NCI-H1105 treated with DMSO at 0.1 percent for 48 hours (cell line): ENCODE data around the gene STRN4.

Experiments used
- DNase-seq: peaks from one replicate; lab custom pipeline; 2025; lab: John Stamatoyannopoulos, UW

The STRN4 gene

DNA sequence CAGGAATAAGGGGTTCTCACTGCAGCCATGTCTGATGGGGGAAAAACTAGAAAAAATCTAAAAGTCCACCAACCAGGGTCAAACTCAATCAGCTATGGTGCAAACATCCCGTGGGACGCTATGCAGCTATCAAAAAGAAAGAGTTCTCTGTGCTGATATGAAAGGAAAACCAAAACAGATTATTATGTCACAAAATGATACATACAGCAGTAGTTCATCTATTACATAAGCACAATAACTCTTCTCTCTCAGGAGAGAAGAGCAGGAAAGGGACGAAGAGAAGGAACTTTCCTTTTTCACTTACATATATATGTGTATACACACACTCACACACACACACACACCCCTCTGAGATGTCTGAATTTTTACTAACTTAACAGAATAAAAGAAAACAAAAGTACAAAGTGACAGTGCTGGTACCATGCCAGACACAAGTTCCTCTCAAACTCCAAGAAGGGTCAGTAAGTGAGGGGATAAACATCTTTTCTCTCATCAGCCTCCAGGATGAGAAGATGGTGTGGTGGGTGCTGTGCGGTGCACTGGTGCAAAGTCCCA lies 3.2 kb downstream of the STRN4 start:
- DNase-seq = no peak

DNA sequence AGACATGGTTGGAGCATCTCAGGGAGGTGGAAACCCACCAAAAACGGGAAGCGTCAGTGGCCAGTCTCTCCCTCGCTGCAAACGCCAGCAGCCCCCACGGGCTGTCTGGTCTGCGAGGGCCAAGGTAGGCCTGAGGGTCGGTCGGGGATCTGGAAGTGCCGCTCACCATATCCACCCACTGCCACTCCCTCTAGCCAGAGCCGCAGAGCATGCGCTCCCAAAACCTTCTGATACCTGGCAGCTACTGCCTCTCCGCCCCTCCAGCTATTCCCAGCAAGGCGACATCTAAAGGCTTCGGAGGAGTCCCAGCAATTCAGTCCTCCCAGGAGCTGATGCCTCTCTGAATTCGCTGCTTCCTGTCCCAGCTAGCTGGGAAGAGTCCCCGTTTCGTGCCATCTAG lies 4.8 kb downstream of the STRN4 start:
- DNase-seq = no peak

DNA sequence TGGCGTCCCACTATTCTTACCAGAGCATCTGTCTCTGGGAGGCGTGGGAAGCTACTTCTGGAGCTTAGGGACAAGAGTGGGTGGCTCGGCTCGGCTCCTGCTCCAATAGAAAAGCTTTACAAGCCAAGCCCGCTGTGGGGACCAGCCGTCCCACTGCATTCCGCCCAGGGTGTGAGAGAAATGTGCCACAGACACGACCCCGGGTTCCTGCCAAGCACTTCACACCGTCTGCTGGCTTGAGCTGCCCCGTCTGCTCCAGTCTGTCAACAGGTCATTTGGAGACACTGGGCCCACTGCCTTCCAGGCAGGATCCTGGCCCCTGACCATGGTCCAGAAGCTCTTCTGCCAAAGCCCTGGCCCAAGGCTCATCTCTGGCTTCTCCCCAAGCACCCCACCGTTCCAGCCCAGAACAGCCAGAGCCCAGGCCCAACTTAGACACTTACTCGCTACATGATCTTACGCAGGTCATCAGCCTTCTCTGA lies 6.9 kb downstream of the STRN4 start:
- no peak for DNase-seq

DNA sequence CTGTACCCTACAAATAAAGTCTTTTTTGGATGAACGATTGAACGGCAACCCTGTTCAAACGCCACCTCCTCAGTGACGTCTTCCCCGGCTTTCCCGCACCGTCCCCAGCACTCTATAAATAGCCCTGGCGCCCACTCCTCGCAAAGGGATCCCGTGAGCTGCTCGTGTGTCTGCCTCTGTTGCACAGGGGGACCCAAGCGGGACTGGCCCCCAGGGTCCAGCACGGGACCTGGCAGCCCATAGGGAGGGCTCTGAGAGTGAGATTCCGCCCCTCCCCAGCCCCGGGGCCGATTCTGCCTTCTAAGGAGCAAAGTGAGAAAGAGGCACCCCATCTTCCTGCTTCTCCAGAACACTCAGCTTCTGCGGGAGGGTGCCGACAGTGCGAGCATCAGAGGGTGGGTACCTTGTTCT lies 8.5 kb downstream of the STRN4 start:
- DNase-seq = no peak

DNA sequence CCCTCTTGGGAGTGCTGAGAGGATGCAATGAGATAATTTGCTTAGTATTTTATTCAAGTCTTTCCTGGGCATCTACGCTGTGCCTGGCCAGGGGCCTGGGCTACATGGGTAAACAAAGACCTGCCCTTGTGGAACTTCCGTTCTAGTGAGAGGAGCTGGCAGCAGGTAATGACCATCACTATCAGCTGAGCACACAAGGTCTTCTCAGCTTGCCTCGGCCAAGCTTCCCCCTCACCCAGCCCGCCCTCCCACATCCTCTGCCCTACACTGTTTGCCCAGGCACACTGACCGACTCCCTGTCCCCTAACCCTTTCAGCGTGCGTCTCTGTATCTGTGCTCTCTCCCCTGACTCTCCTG lies 9.0 kb downstream of the STRN4 start:
- no peak for DNase-seq

DNA sequence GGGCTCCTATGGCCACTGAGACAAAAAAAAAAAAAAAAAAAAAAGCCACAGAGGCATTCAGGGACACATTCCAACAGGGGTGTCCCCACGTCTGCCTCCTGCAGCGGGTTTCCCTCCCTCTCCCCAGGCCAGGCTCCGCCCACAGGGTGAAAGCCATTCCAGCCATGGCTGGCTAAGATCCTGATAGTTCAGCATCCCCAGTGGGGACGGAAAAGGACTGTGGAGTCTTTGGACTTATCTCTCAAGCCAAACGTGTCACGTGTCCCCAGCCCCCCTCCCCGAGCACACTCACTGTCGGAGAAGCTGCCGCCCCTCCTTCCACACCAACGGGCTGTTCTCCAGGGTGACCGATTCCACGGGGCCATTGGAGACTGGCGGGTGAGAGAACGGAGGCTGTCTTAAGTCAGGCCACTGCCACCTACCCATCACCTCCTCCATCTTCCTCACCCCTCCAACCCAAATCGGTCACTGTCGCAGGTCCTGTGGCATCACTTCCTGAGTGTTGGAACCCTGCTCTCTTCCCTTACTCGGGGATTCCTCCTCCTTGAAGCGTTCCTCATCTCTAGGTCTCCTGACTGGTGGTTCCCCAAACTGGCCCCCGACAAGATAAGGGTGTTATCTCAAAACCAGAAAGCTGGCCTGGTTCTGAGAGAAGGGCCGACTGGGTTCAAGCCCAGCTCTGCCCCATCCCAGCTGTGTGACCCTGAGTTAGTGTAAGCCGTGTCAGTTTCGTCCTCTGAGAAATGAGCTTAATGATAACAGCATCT lies 9.5 kb downstream of the STRN4 start:
- no peak for DNase-seq

DNA sequence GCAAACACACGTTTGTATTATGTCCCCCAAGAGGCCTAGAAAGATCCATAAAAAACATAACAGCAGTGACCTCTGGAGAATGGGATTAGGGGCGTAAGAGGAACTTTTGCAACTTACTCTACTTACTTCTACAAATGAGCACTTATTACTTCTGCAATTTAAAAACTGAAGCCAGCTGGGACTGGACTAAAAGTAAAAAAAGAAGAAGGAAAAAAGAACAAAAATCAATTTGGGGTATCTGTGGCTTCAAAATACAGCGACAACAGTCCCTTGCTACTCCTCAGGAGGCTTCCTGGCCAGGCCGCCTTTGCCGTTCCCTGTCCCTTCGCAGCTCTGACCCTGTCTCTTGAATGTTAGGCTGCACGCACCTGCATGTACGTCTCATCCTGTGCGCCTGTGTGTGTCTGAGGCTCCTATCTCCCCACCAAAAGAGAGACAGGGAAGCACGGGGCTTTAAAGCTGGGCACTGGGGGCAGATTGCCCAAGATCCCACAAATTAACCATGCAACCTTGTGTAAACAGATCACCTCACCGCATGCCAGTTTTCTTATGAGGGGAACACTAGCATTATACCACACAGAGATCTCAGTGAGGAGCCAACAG lies 12.5 kb downstream of the STRN4 start:
- DNase-seq = no peak

DNA sequence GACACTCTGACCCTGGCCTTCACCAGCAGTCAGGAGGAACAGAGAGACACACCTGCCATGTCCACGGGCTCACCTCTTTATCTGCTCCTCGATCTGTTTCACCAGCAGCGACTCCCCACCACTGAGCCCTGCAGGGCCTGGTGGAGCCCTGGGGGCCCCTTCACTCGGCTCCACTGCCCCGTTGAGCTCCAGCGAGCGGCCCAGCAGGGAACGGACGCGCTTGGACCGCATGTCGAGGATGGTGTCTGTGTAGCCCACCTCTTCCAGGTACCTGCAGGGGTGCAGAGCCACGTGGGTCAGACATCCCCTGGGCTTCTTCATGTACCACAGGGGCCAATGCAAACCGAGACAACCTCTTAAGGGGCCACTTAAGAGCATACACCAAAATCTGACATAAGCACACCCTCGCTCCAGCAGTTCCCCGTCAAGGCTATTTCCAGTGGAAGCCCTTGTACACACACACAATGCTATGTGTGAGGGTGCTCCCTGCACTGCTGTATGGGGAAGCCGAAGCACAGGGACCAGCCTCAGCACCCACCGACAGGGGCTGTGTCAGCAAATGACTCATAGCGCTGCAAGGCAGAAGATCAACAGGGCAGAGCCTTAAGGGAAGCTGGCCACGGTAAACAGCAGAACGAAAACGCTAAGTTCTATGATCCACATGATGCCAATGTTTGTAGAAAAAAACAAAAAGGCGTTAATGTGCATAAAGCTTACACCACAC lies 13.1 kb downstream of the STRN4 start:
- no peak for DNase-seq

DNA sequence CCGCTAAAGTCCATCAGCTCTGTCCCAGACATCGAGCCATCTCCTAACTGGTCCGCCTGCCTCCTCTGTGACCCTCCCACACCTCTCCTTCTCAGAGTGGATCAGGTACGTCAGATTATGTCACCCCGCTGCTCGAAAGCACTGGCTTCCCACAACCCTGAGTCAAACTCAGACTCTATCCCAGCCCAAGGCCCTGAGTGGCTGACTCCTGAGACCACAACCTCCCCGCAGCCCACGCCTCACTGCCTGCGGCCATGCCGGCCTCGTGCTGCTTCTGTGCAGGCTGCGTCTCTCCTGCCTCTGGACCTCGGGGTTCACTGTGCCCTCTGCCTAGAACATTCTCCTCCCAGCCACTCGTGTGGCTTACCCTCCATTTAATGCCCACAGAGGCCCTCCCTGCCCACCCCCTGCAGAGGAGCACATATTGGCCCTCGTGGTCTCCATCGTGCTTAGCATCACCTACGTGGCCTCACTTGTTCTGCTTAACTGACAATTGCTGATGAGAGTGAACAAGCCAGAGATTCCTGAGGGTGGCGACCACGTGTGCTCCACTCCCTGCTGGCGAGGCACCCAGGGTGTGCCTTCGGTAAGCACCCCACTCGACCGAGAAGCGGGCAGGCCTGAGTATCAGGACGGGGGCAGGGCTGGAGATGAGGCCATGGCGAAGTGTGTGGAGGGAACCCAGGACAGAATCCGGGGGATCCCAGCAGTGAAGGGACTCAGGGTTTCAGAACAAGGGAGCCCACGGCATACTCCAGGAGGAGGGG lies 13.9 kb downstream of the STRN4 start:
- DNase-seq = no peak

DNA sequence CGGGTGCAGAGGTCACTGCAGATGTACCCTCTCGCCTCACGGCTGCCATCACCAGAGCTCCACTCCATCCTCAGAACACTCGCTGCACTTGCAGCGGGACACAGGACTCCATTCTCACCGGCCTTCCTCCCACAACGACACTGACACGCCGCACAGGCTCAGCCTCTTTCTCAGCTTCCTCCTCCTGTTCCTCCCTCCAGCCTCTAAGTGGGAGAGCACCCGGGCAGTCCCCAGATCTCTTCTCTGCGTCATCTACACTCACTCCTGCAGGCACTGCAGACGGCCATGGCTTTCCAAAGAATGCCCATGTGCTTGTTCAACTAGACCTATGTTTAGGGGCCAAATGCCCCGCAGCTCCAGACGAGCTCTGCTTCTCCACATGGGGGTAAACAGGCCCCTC lies 14.7 kb downstream of the STRN4 start:
- no peak for DNase-seq

DNA sequence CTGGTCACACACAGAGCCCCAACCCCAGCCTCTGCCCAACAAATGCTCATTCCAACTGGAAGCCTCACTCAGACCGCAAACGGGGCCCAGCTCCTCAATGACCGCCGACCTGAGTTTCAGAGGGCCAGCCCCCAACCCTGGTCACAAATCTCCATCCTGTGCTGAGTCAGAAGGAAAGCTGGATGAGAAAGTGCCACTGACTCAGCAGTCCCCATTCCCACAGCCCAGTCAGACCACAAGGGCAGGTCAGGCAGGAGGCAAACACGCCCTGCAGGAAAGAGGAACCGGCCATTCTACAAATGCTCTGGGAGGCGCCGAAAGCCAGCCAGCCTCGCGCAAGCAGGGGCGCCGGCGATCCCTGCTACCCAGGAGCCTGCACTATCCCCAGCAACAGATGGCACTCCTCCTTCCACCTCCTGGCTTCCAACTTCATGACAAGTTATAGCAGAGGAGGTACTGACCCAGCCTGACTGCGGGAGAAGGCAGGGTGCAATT lies 15.2 kb downstream of the STRN4 start:
- no peak for DNase-seq

DNA sequence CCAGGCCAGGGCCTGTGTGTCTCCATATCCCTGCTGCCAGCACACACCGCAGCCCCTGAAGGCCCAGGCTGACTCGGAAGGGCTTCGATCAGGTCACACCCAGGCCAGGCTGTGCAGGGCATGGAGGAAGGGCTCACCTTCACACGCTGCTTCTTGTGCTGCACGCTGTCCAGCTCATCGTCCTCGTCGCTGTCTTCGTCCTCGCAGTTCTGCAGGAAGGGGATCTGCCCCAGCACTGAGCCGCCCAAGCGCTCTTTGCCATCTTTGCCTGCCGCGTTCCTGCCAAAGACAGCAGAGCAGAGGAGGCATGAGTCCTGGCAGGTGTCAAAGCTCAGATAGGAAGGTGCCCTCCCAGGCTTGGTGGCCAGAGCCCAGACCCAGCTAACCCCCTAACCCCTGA lies 15.7 kb downstream of the STRN4 start:
- DNase-seq = no peak

DNA sequence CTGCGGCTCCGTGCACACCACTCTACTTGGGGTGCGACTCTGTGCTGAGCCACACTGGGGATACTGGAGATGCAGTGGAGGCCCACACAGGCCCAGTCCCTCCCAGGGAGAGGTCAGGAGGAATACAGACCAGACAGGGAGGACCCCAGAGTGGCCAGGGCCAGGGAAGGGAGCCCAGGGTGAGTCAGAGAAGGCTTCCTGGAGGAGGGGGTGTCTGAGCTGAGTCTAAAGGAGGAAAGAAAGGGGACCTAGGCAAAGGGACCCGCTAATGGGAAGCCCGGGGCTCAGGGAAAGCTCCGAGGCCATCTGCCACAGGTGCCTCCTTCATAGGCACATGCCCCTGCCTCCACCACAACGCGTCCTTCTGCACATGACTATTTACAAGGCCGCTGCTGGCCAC lies 16.1 kb downstream of the STRN4 start:
- DNase-seq = no peak

DNA sequence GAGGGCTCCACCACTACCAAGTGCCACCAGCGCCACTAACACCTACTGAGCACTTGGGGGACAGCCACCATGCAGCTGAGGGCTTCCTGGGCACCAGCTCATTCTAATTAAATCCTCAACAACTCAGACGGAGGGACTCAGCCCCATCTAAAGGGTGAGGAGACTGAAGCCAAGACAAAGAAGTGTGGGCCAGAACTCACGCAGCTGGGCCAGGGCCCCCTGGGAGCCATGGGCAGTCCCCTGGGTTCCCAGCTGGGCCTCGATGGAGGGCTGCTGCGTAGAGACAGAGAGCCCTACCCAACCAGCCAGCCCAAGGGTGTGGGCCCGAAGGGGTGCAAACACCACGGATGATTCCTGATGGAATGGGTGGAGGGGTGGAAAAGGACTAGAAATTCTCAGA lies 16.6 kb downstream of the STRN4 start:
- no peak for DNase-seq

DNA sequence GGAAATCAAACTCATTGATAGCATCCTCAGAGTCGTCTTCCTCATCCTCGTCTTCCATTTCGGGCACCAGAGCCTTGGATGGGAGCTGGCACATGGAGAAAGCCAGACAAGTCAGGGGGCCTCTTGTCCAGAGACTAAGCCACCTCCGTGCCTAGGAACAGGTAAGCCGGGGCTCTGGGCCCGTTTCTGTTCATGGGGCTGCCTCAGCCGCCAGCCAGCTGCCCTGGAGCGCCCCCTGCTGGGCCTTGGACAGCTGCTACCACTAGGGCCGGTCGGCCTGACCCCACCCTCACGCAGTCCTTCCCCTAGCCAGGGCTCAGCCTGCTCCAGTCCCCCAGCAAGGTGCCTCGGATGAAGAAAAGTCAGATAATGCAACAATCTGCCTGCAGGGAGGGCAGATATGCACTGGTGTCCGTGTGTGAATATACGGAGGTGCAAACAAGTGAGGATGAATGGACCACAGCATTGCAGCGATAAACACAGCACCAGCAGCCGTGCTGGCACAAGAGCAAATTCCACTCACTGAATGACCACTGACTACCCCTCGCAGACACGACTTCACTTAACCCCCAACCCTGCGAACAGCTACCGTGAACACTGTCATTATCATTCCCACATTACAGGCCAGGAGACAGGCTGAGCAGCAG lies 17.4 kb downstream of the STRN4 start:
- DNase-seq = no peak

DNA sequence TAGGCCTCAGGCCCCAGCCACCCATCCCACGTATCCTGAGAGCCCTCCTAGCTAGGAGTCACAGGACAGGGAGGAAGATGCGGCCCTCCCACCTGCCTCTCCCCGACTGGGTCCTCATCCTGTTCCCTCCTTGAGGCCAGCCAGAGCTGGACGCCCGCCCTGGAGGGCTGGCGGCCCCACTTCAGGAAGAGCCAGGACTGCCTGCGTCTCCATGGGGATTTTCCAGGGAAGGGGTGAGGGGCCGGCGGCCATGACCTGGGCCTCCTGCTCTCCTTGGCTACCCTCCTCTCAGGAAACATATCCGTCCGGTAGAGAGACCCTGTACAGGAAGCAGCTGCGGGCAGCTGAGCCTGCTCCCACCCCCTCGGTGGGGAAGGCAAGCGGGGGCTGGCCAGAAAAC lies 18.0 kb downstream of the STRN4 start:
- no peak for DNase-seq

DNA sequence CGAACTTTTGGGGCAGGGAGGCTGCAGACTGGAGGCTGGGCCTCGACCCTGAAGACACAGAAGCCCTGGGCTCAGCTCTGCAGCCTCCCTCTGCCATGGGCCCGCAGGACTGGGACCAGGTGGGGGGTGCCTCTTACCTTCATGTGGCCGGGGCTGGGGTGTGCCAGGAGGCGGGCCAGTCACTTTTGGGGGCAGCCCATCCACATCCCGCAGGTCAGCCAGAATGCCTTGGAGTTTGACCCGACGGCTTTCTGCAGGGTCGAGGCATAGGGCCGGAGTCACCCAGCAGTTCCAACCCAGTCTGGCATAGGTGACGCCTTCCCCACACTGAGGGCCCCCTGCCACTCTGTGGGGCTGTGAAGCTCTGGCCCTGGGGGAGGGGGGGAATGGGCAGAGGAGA lies 18.5 kb downstream of the STRN4 start:
- no peak for DNase-seq

DNA sequence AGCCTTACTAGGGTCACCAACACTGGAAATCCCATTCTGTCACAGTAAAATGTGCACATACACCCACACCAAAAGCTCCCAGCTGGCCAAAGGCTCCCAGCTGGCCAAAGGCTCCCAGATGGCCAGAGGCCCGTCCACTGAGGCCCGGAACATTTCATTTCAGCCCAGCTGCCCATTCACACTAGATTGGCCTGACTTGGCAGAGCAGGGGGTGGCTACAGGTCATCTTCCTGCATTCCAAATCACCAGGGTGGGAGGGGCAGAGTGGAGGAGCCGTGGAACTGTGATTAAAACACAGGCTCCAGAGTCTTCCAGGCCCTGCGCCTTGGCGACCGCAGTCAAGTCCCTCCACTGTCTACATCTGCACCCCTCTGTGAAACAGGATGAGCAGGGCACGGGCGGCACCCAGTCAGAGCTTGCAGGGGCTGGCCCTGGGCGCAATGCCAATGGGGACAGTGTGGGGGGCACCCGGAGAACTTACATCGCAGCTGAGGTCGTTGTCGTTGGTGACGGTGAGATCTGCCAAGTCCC lies 19.2 kb downstream of the STRN4 start:
- DNase-seq = no peak

DNA sequence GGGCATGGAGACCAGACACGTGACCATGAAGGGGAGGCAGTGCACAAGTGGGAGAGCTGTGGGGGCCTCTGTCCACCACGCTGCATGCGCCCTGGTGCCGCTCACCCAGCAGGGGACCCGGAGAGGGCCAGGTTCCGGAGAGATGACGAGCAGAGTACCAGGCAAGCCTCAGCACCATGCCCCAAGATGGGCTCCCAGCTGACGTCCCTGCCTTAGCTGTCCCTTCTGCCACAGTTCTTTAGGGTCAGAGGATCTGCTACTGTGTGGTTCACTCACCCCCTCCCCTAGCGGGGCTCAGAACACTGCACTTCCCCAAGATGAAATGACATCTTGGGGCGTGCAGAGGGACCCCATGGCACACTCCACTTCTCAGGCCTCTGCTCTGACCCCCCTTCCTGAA lies 19.7 kb downstream of the STRN4 start:
- no peak for DNase-seq

DNA sequence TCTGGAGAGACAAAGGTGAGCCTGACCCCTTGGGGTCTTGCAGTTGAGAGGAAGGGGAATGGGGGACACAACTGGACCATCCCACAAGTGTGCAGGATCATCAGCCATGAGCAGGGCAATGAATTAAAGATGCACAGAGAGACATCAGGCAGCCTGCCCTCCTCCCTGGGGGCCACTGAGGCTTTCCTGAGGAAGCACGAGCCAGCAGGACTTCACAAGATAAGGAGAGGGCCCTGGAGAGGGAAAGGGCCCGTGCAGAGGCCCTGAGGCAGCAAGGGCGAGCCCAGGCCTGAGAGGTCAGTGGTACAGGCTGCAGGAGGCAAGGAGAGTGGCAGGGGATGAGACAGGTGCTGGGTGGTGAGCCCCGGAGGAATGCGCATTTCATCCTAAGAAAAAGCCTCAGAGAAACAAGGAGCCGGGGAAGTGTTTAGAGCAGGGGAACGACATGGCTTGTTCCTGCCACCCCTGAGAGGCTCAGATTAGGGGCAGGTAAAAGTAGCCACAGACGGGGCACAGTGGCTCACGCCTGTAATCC lies 20.3 kb downstream of the STRN4 start:
- no peak for DNase-seq
